GM21529 (cell line): ENCODE results near the gene COLGALT1.
"Not testable (repeated sequence)": the region's sequence is repeated elsewhere in the genome, so short reads cannot be mapped to it uniquely, and the experiment has no call there.

Experiments
- ATAC-seq: cut with Tn5 transposase; IDR thresholded peaks from one replicate; pipeline ENCODE4 v1.9.1; 2021; ENCODE audit not compliant: unreplicated experiment

The COLGALT1 gene

GRCh38 chr19:17557466-17557865, 2.0 kb downstream of the COLGALT1 start:
- ATAC-seq, result no peak

- ATAC-seq, result no peak
Observed at GRCh38 chr19:17560205-17560595, 4.8 kb downstream of the COLGALT1 start.

- ATAC-seq, result no peak
Observed at GRCh38 chr19:17562097-17562496, 6.6 kb downstream of the COLGALT1 start.

GRCh38 chr19:17562561-17562960, 7.1 kb downstream of the COLGALT1 start:
- no peak for ATAC-seq

- no peak for ATAC-seq
Observed at GRCh38 chr19:17564781-17565180, 9.3 kb downstream of the COLGALT1 start.

- no peak for ATAC-seq
Observed at GRCh38 chr19:17565611-17566010, 10.2 kb downstream of the COLGALT1 start.

GRCh38 chr19:17567940-17568339, 12.5 kb downstream of the COLGALT1 start:
- no peak for ATAC-seq

GRCh38 chr19:17570291-17570690, 14.8 kb downstream of the COLGALT1 start:
- ATAC-seq, result not testable (repeated sequence)

GRCh38 chr19:17570791-17571190, 15.3 kb downstream of the COLGALT1 start:
- ATAC-seq, result no peak

GRCh38 chr19:17572638-17573037, 17.2 kb downstream of the COLGALT1 start:
- no peak for ATAC-seq

GRCh38 chr19:17575871-17576757, 20.7 kb downstream of the COLGALT1 start:
- no peak for ATAC-seq

- ATAC-seq, result no peak
Observed at GRCh38 chr19:17576758-17577456, 21.5 kb downstream of the COLGALT1 start.

- ATAC-seq, result no peak
Observed at GRCh38 chr19:17577457-17578097, 22.1 kb downstream of the COLGALT1 start.

- no peak for ATAC-seq
Observed at GRCh38 chr19:17579661-17580244, 24.3 kb downstream of the COLGALT1 start.

- ATAC-seq, result no peak
Observed at GRCh38 chr19:17580470-17581144, 25.2 kb downstream of the COLGALT1 start.

- ATAC-seq, result no peak
Observed at GRCh38 chr19:17581211-17581874, 25.9 kb downstream of the COLGALT1 start.

GRCh38 chr19:17582613-17583012, 27.2 kb downstream of the COLGALT1 start:
- no peak for ATAC-seq

- no peak for ATAC-seq
Observed at GRCh38 chr19:17584132-17584531, 28.7 kb downstream of the COLGALT1 start.

- ATAC-seq, result not testable (repeated sequence)
Observed at GRCh38 chr19:17585395-17585794, 29.9 kb downstream of the COLGALT1 start.

- ATAC-seq, result no peak
Observed at GRCh38 chr19:17590866-17591265, 35.4 kb downstream of the COLGALT1 start.
